ENCODE data around the gene SIRPG.
A peak's percentile ranks its signal among the peaks of the same experiment; 100 is the strongest.
"Not testable (repeated sequence)": the region's sequence is repeated elsewhere in the genome, so short reads cannot be mapped to it uniquely, and the experiment has no call there.

The SIRPG gene

DNA sequence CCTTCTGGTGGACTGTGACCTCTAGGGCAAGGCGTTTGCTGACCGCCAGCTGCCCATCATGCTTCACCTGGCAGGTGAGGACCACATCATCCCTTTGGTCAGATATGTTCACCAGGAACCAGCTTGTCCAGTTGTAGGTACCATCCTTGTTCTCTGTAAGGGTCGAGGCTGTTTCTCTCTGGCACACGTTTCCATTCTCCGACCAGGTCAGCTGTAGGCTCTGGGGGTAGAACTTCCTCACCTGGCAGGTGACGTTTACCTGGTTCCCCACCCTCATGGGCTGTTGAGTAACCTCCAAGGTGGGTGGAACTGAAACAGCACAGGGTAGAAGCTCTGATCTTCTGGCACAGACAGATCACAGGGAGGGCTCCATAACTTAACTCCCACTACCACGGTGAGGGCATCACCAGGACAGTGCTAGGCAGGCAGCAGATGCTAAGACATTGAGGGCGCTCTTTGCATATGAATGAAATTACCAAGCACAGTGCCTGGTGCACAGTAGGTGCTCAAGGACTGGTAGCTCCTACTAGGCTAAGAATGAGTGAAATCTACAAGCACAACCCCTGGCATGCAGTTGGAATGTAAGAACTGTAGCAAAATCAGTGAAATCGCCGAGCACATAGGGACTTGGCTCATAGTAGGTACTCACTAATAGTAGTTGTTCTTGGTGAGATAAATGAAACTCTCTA, 22.1 kb downstream of the SIRPG start:
- no peak for DNase-seq (ENCODE audit: low spot score)

GRCh38 chr20:1633535-1633934, 24.0 kb downstream of the SIRPG start:
- DNase-seq (ENCODE audit: low spot score) = no peak

DNA sequence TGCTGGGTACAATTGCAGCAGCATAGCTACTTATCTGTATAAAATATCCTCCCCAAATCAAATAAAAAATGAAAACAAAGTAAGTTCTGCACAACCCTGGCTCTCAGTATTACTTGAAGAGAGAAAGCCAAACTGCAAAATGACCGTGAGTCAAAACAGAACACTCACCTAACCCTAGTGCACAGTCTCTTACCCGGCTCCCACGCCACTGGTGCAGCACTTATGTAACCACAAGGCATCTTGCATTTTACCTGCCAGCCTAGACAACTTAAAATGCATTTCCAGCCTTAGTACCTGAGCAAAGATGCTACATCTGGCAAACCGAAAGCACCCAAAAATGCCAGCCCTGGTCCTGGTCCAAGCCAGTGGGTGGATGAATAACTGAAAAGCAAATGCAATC, 25.4 kb downstream of the SIRPG start:
- no peak for DNase-seq (ENCODE audit: low spot score)

DNA sequence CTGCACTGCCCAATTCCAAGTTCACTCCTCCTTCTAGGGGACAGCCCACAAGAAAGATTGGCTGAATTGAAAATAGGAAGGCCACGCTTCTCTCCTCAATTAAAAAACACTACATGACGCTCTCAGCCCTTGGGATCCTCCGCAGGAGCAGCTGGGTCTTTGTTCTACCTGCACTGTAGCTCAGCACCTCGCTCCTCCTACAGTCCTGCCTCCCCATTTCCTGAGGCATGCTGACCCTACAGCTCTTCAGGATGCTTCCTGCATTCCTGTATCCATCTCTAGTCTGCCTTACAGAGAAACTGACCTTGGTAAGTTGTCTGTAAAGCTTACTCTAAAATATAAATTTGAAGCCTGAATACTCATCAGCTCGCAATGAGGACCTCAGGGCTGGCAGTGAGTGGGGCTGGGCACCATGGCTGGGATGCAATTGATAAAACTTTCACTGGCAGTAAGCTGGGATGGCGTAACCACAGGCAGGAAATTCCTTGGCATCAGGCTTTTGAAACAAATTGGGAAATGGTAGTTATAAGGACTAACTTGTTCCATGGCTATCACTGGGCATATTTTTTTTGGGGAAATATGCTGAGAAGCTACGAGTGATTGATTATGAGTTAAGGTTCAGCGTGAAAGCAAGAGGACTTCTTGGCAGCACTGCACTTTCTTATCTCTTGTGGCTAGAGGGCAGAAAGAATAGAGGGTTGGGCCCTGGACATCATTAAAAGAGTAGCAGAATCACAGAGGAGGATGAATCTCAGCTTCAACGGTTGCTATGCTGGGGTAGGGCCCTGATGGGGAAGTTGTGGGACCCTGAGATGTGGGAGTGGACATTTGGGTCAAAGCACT, 26.0 kb downstream of the SIRPG start:
- no peak for DNase-seq (ENCODE audit: low spot score)

GRCh38 chr20:1630186-1630585, 27.4 kb downstream of the SIRPG start:
- no peak for DNase-seq (ENCODE audit: low spot score)

DNA sequence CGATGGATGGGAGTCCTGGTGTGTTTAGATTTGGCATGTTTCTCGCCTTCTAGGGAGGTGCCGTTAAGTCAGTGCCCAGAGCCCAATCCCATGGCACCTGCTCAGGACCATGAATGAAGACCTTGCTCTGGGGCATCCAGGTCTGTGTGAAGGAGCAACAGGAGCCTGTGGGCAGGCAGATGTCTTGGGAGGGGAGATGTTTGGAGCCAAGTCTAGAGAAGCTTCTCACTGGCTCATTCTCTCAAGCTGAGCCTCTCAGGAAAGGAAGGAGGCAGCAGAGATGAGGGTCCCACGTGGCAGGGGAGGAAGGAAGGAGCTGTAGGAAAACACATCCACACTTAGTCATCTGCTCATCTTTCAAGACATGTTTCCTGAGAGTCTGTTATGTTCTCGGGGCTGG, 28.3 kb downstream of the SIRPG start:
- DNase-seq (ENCODE audit: low spot score) = no peak

DNA sequence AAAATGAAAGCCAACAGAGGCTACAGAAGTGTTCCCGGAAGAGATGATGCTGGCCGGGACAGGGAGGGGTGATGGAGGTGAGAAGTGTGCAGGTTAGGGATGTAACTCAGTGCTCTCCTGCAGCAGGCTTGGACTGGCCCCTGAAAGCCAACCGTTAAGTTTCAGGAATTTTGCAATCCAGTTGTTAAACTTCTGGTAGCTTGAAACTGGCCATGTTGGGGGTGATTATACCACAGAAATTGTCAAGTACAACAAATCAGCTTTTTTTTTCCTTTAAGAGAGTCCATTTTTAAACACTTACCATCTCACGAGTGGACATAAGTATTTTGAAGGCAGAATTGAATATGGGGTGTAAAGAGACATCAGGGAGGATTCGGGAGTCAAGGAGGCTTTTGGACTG, 29.0 kb downstream of the SIRPG start:
- no peak for DNase-seq (ENCODE audit: low spot score)

GRCh38 chr20:1627200-1627550, 30.4 kb downstream of the SIRPG start:
- DNase-seq (ENCODE audit: low spot score) = no peak

DNA sequence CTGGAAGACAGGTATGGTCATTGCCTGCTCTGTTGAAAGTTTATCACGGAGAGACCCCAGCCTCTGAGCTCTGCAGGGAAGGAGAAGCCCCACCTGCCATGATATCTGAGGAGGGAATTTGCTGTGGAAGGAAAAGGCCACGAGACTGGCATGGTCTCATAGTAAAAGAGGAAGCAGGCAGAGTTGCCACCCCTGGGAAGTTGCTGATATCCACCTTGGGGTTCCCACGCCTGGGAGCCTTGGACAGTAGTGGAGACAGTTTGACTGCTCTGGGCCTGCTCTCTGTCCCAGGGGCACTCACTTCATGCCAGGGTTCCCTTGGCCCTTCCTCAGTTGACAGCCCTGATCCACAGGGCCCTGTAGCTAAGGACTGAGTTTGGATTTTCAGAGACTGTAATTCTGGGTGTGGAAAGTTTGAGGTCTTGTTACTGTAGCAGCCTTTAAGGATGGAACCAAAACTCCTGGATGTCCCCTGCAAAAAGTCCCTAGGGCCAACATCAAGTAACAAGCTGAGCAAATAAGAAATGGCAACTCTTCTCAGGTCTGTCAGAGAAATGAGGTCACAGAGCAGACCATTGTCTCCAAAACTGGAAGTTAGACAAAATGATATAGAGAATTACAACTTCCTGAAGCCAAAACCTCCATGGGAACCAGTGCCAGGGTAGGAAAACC, 30.9 kb downstream of the SIRPG start:
- peak; percentile 1 for DNase-seq (ENCODE audit: low spot score)

- peak; percentile 0 for DNase-seq (ENCODE audit: low spot score)
Measured at GRCh38 chr20:1625083-1625690, 32.4 kb downstream of the SIRPG start.

DNA sequence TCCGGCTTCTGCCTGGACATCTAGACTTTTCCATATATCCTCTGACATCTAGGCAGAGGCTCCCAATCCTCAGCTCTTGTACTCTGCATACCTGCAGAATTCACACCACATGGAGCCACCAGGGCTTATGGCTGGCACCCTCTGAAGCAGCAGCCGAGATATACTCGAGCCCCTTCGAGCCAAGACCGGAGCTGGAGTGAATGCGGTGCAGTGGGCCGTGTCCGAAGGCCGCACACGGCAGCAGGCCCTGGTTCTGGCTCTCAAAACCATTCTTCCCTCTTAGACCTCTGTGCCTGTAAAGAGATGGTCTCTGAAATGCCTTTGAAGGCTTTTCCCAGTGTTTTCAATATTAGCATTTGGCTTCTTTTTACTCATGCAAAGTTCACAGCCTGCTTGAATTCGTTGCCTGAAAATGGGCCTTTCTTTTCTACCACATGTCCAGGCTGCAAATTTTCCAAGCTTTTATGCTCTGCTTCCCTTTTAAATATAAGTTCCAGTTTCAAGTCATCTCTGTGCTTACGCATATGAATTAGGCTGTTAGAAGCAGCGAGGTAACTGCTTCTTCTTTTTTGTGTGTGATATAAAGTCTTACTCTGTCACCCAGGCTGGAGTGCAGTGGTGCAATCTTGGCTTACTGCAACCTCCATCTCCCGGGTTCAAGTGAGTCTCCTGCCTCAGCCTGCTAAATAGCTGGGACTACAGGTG, 33.9 kb downstream of the SIRPG start:
- DNase-seq (ENCODE audit: low spot score) = peak; percentile 32

- DNase-seq (ENCODE audit: low spot score) = peak; percentile 23
Measured at GRCh38 chr20:1622450-1622849, 35.1 kb downstream of the SIRPG start.

DNA sequence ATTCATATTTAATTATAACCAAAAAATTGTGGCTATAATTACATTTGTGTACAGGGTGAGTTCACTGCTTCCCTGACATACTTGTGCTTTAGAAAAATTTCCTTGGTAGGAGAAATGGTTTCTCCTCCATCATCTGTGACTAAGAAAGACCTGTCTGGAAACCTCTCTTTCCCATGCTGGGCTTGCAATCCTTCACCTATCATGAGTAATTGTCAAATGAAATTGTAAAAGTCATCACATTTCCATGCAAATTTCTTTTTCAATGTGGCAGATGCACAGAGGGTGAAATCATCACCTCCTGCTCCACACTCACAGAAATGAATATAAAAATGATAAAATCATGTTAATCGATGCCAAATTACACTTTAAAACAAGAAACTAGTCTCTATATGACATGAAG, 36.3 kb downstream of the SIRPG start:
- peak; percentile 1 for DNase-seq (ENCODE audit: low spot score)

DNA sequence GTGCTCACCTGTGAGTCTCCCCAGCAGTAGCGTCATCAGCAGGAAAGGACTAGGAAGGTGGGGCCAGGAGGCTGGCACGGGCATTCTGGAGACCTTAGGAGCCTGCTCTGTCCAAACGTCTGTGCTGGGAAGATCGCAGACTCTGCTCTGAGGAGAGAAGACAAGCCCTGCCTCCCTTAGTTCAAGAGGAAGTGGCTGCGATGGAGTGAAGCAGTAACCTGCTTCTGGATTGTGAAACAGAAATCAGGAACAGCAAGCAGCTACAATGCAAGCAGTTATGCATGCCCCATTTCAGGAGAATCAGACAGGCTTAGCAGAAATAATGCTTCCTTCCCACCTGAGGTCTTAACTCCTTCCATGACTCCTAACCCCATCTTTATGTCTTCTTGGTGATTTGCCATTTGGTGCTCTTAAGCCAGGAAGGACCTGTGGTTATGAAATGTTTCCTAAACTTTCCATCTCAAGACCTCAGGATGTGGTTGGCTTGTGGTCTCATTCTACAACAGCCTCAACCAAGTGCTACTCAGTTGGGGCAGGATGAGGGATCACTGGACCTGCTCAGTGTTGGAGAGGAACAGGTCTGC, 37.6 kb downstream of the SIRPG start, which contains the start of gene SIRPB1:
Gene SIRPB1 (minus strand): TSS at position 149 of the 584 bp plus-strand sequence. CDS start 65 bp downstream, at position 84.
- peak; percentile 32 for DNase-seq (ENCODE audit: low spot score)

DNA sequence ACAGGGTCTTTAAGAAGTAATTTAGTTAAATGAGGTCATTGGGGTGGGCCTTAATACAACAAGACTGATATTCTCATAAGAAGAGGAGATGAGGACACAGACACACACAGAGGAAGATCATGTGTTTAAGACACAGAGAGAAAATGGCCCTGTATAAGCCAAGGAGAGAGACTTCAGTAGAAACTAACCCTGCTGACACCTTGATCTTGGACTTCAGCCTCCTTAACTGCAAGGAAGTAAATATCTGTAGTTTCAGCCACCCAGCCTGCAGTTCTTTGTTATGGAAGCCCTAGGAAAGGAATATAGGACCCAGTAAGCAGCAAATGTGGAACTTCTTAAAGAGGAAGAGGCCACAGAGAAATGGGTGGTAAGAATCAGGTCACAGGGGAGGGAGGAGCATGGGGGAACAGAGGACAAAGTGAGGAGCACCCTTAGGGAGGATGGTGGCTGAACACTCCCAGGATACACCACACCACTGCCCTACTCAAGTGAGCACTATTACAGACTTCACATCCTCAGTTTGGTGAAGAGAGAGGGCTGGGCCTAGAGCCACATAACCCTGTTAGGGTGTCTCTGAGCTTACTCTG, 38.5 kb downstream of the SIRPG start:
- DNase-seq (ENCODE audit: low spot score) = peak; percentile 2

- peak; percentile 1 for DNase-seq (ENCODE audit: low spot score)
Measured at GRCh38 chr20:1618479-1618878, 39.1 kb downstream of the SIRPG start.

DNA sequence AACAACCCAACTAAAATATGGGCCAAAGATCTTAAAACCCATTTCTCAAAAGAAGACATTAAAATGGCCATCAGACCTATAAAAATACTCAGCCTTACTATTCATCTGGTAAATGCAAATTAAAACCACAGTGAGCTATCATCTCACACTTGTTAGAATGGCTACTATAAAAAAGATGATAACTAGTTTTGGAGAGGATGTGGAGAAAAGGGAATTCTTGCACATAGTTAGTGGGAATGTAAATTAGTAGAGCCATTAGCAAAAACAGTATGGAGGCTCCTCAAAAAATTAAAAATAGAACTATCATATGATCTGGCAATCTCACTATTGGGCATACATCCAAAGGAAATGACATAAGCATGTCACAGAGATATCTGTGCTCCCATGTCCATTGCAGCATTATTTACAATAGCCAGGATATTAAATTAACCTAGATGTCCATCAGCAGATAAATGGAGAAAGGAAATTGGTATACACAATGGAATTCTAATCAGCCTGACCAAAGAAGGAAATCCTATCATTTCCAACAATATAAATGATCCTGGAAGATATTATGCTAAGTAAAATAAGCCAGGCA, 40.6 kb downstream of the SIRPG start:
- peak; percentile 21 for DNase-seq (ENCODE audit: low spot score)

DNA sequence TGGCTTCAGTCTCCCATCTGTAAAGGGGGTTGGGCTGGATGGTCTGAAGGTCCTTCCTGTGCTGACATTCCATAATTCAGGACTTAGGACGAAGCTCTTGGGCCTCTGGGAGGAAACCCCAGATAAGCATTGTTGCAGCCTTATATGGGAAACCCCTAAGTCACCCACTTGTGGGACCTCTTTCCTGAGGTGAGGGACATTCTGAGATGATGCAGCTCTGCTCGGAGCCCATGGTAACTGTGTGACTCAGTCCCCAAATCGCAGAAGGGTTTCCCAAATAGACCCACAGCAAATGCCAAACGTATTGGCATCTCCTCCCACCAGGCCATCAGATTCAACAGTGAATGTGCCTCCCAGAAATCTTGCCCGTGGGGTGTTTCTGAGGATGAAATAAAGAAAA, 47.2 kb downstream of the SIRPG start:
- DNase-seq (ENCODE audit: low spot score) = not testable (repeated sequence)

- not testable (repeated sequence) for DNase-seq (ENCODE audit: low spot score)
Measured at GRCh38 chr20:1608678-1609347, 48.8 kb downstream of the SIRPG start.

- no peak for DNase-seq (ENCODE audit: low spot score)
Measured at GRCh38 chr20:1600736-1601135, 56.8 kb downstream of the SIRPG start.
